ENCODE results near the gene COL4A2.
A peak's percentile ranks its signal among the peaks of the same experiment; 100 is the strongest.

The COL4A2 gene

DNA sequence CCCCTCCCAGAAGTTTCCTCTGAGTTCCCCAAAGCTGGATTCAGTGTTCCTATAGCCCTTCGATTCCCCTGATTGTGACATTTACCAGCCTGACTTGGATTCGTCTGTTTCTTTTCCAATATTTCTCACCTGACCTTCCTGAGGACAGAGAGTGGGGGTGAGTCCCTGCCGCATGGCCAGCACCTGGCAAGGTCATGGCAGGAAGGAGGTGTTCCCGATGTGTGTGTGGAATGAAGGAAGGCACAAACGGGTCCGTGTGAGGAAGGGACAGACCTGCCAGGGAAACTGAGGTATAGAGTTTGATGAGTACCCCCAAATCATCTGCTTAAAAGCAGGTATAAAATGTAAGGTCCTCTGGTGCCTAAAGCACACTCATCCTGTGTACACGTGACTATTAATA, 3.4 kb upstream of the COL4A2 start:
- H3K79me1 ChIP-seq (ENCODE audit: low read depth, low read length), result peaks cover 11% of the 10 kb centered on the region
- no peak overlapping the region for H2AK5ac ChIP-seq (ENCODE audit: low read depth, low read length)
- H3K9me3 ChIP-seq (replicated peaks in 1 of 2; ENCODE audit: control insufficient read depth in 2 of 2, insufficient read depth in 1 of 2, low read depth in 1 of 2, low read length in 2 of 2), result peaks cover 0 to 7% of the 10 kb centered on the region in 2 donors
- no peak overlapping the region for H2BK120ac ChIP-seq (ENCODE audit: low read depth, low read length)
- H3K4me3 ChIP-seq (ENCODE audit: low read length in 2 of 2), result no peak overlapping the region
- no peak overlapping the region for H3K18ac ChIP-seq (ENCODE audit: low read length)
- no CpG with 5 or more reads among the region's 7 CpGs for WGBS, 2 donors (ENCODE audit: extremely low coverage in 2 of 2, insufficient read length in 2 of 2, insufficient replicate concordance in 1 of 2)
- H3K4ac ChIP-seq (ENCODE audit: low read length), result no peak overlapping the region
- H2AFZ ChIP-seq (ENCODE audit: low read length), result no peak overlapping the region
- peaks cover 8 to 13% of the 10 kb centered on the region in 2 donors for H3K4me1 ChIP-seq (ENCODE audit: control insufficient read depth in 2 of 2, insufficient read depth in 1 of 2, low read depth in 1 of 2, low read length in 2 of 2)
- H3K27me3 ChIP-seq (ENCODE audit: control insufficient read depth in 3 of 3, insufficient read depth in 3 of 3, low read depth in 1 of 3, low read length in 3 of 3), result no peaks in the 10 kb centered on the region
- no peak overlapping the region for H3K23ac ChIP-seq (ENCODE audit: low read depth, low read length, poor library complexity)
- H3K9ac ChIP-seq (ENCODE audit: low read depth, low read length, poor library complexity), result no peak overlapping the region
- no peak overlapping the region for H2BK15ac ChIP-seq (ENCODE audit: low read length)
- H4K8ac ChIP-seq (ENCODE audit: low read depth, low read length), result no peak overlapping the region
- H2BK5ac ChIP-seq (ENCODE audit: low read length), result no peak overlapping the region
- no peak for DNase-seq (ENCODE audit: low spot score)
- H3K27ac ChIP-seq (replicated peaks; ENCODE audit: low read length), result no peak overlapping the region
- H2BK12ac ChIP-seq (ENCODE audit: low read length), result no peak overlapping the region
- H3K14ac ChIP-seq (ENCODE audit: low read length), result no peak overlapping the region
- peaks cover 2 to 33% of the 10 kb centered on the region in 2 donors for H3K36me3 ChIP-seq (replicated peaks in 1 of 2; ENCODE audit: control insufficient read depth in 2 of 2, insufficient read depth in 2 of 2, low read length in 2 of 2)
- no peak overlapping the region for H3K4me2 ChIP-seq (ENCODE audit: insufficient read depth, low read length, poor library complexity, severe bottlenecking)
- H4K91ac ChIP-seq (ENCODE audit: low read depth, low read length, poor library complexity), result no peak overlapping the region

DNA sequence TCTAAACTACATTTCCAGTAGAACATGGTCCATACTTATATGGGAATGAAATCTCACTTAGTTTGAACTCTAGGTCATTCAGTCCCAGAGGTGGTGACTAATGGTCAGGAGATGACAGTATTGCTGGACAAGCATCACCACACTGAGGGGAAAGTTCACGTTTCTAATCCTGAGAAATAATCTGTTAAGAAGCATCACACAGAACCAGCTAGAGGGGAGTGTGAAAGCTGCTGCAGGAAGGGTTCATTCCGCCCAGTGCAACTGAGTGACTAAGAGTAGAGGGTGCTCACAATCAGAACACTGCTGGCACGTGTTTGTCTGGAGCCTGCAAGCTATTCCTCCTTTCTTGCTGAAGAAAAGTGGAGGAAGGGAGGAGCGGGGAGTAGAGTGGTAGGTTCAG, 2.8 kb upstream of the COL4A2 start:
- H3K4me3 ChIP-seq (ENCODE audit: low read length in 2 of 2), result no peak overlapping the region

DNA sequence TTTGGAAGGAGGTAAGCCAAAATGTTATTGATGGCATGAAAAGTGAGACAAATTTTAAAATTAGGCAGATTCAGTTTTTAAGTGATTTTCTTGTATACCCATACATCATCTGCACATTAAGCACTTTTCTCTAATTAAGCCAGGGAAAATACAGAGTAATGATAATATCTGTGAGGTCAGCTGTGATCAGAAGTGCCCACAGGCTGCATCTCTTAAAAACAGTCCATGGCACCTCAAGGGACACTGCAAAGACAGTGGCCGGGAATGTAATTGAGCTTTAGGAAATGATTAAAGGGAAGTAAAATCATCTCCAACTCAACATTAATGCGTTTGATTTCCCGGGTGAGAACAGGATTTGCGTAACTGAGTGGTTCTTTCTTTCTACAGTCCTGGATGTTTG, 2.1 kb upstream of the COL4A2 start:
- H3K9ac ChIP-seq (ENCODE audit: low read depth, low read length, poor library complexity), result no peak overlapping the region
- WGBS, 2 donors (ENCODE audit: extremely low coverage in 2 of 2, insufficient read length in 2 of 2, insufficient replicate concordance in 1 of 2), result no CpG with 5 or more reads among the region's 4 CpGs
- no peak overlapping the region for H2BK5ac ChIP-seq (ENCODE audit: low read length)
- no peak overlapping the region for H3K4me3 ChIP-seq (ENCODE audit: low read length in 2 of 2)
- no peak overlapping the region for H2BK15ac ChIP-seq (ENCODE audit: low read length)
- H2AFZ ChIP-seq (ENCODE audit: low read length), result no peak overlapping the region
- H2BK12ac ChIP-seq (ENCODE audit: low read length), result no peak overlapping the region
- no peak overlapping the region for H3K23ac ChIP-seq (ENCODE audit: low read depth, low read length, poor library complexity)
- H4K91ac ChIP-seq (ENCODE audit: low read depth, low read length, poor library complexity), result no peak overlapping the region
- H3K9me3 ChIP-seq (replicated peaks in 1 of 2; ENCODE audit: control insufficient read depth in 2 of 2, insufficient read depth in 1 of 2, low read depth in 1 of 2, low read length in 2 of 2), result peaks cover 0 to 7% of the 10 kb centered on the region in 2 donors
- no peak for DNase-seq (ENCODE audit: low spot score)
- H4K8ac ChIP-seq (ENCODE audit: low read depth, low read length), result no peak overlapping the region
- no peak overlapping the region for H3K4ac ChIP-seq (ENCODE audit: low read length)
- H2AK5ac ChIP-seq (ENCODE audit: low read depth, low read length), result no peak overlapping the region
- peaks cover 2 to 38% of the 10 kb centered on the region in 2 donors for H3K36me3 ChIP-seq (replicated peaks in 1 of 2; ENCODE audit: control insufficient read depth in 2 of 2, insufficient read depth in 2 of 2, low read length in 2 of 2)
- H3K18ac ChIP-seq (ENCODE audit: low read length), result no peak overlapping the region
- H3K27ac ChIP-seq (replicated peaks; ENCODE audit: low read length), result no peak overlapping the region
- peaks cover 15 to 16% of the 10 kb centered on the region in 2 donors for H3K4me1 ChIP-seq (ENCODE audit: control insufficient read depth in 2 of 2, insufficient read depth in 1 of 2, low read depth in 1 of 2, low read length in 2 of 2)
- H3K14ac ChIP-seq (ENCODE audit: low read length), result no peak overlapping the region
- no peak overlapping the region for H2BK120ac ChIP-seq (ENCODE audit: low read depth, low read length)
- H3K79me1 ChIP-seq (ENCODE audit: low read depth, low read length), result peaks cover 14% of the 10 kb centered on the region
- no peaks in the 10 kb centered on the region for H3K27me3 ChIP-seq (ENCODE audit: control insufficient read depth in 3 of 3, insufficient read depth in 3 of 3, low read depth in 1 of 3, low read length in 3 of 3)
- no peak overlapping the region for H3K4me2 ChIP-seq (ENCODE audit: insufficient read depth, low read length, poor library complexity, severe bottlenecking)

More for the DNA sequence above, 2.8 kb upstream of the COL4A2 start:
- Histone ChIP-seq H2BK5ac (ENCODE audit: low read length) (no peak overlapping the region), H3K9ac (ENCODE audit: low read depth, low read length, poor library complexity) (no peak overlapping the region), H2BK12ac (ENCODE audit: low read length) (no peak overlapping the region), H3K9me3 (replicated peaks in 1 of 2; ENCODE audit: control insufficient read depth in 2 of 2, insufficient read depth in 1 of 2, low read depth in 1 of 2, low read length in 2 of 2) (peaks cover 0 to 7% of the 10 kb centered on the region in 2 donors), H2AK5ac (ENCODE audit: low read depth, low read length) (no peak overlapping the region), H3K27me3 (ENCODE audit: control insufficient read depth in 3 of 3, insufficient read depth in 3 of 3, low read depth in 1 of 3, low read length in 3 of 3) (no peaks in the 10 kb centered on the region), H2BK15ac (ENCODE audit: low read length) (no peak overlapping the region), H3K23ac (ENCODE audit: low read depth, low read length, poor library complexity) (no peak overlapping the region), H3K79me1 (ENCODE audit: low read depth, low read length) (peaks cover 12% of the 10 kb centered on the region), H2AFZ (ENCODE audit: low read length) (no peak overlapping the region), H2BK120ac (ENCODE audit: low read depth, low read length) (no peak overlapping the region), H3K14ac (ENCODE audit: low read length) (no peak overlapping the region), H3K36me3 (replicated peaks in 1 of 2; ENCODE audit: control insufficient read depth in 2 of 2, insufficient read depth in 2 of 2, low read length in 2 of 2) (peaks cover 2 to 36% of the 10 kb centered on the region in 2 donors), H3K27ac (replicated peaks; ENCODE audit: low read length) (no peak overlapping the region), H4K91ac (ENCODE audit: low read depth, low read length, poor library complexity) (no peak overlapping the region), H3K4me2 (ENCODE audit: insufficient read depth, low read length, poor library complexity, severe bottlenecking) (no peak overlapping the region), H4K8ac (ENCODE audit: low read depth, low read length) (no peak overlapping the region), H3K4me1 (ENCODE audit: control insufficient read depth in 2 of 2, insufficient read depth in 1 of 2, low read depth in 1 of 2, low read length in 2 of 2) (peaks cover 13 to 14% of the 10 kb centered on the region in 2 donors), H3K18ac (ENCODE audit: low read length) (no peak overlapping the region), H3K4ac (ENCODE audit: low read length) (no peak overlapping the region)
- no peak for DNase-seq (ENCODE audit: low spot score)
- WGBS, 2 donors (ENCODE audit: extremely low coverage in 2 of 2, insufficient read length in 2 of 2, insufficient replicate concordance in 1 of 2), result no CpG with 5 or more reads among the region's 4 CpGs

DNA sequence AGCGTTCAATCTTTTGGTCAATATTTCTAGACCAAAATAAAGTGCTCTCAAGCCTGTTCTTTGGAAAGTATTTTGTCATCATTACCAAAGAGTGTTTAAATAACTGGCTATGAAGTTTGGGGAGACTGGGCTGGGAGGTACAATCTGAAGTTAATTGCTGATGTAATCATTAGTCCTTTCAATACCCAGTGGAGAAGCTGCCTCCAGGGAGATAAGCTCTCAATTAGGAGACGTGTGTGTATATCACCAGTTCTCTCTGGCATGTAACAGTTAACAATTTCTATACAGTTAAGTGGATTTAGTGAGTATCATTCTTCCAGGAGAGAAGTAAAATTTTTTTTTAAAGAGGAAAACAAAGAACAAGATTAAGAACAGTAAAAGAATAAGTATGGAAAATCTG, 1.5 kb upstream of the COL4A2 start:
- no peak overlapping the region for H2AFZ ChIP-seq (ENCODE audit: low read length)
- H3K23ac ChIP-seq (ENCODE audit: low read depth, low read length, poor library complexity), result no peak overlapping the region
- no peak overlapping the region for H2BK5ac ChIP-seq (ENCODE audit: low read length)
- peaks cover 14% of the 10 kb centered on the region for H3K79me1 ChIP-seq (ENCODE audit: low read depth, low read length)
- H3K4me2 ChIP-seq (ENCODE audit: insufficient read depth, low read length, poor library complexity, severe bottlenecking), result no peak overlapping the region
- no CpG with 5 or more reads among the region's 2 CpGs for WGBS, 2 donors (ENCODE audit: extremely low coverage in 2 of 2, insufficient read length in 2 of 2, insufficient replicate concordance in 1 of 2)
- H3K18ac ChIP-seq (ENCODE audit: low read length), result no peak overlapping the region
- no peak overlapping the region for H2AK5ac ChIP-seq (ENCODE audit: low read depth, low read length)
- DNase-seq (ENCODE audit: low spot score), result no peak
- peaks cover 0 to 7% of the 10 kb centered on the region in 2 donors for H3K9me3 ChIP-seq (replicated peaks in 1 of 2; ENCODE audit: control insufficient read depth in 2 of 2, insufficient read depth in 1 of 2, low read depth in 1 of 2, low read length in 2 of 2)
- H3K36me3 ChIP-seq (replicated peaks in 1 of 2; ENCODE audit: control insufficient read depth in 2 of 2, insufficient read depth in 2 of 2, low read length in 2 of 2), result peaks cover 2 to 38% of the 10 kb centered on the region in 2 donors
- no peak overlapping the region for H4K91ac ChIP-seq (ENCODE audit: low read depth, low read length, poor library complexity)
- H2BK12ac ChIP-seq (ENCODE audit: low read length), result no peak overlapping the region
- H3K4ac ChIP-seq (ENCODE audit: low read length), result no peak overlapping the region
- H3K4me3 ChIP-seq (ENCODE audit: low read length in 2 of 2), result peak overlapping the region in 1 of 2 donors; percentile 89
- no peak overlapping the region for H2BK15ac ChIP-seq (ENCODE audit: low read length)
- H3K14ac ChIP-seq (ENCODE audit: low read length), result no peak overlapping the region
- H3K27me3 ChIP-seq (ENCODE audit: control insufficient read depth in 3 of 3, insufficient read depth in 3 of 3, low read depth in 1 of 3, low read length in 3 of 3), result no peaks in the 10 kb centered on the region
- H2BK120ac ChIP-seq (ENCODE audit: low read depth, low read length), result no peak overlapping the region
- H3K9ac ChIP-seq (ENCODE audit: low read depth, low read length, poor library complexity), result no peak overlapping the region
- no peak overlapping the region for H4K8ac ChIP-seq (ENCODE audit: low read depth, low read length)
- H3K4me1 ChIP-seq (ENCODE audit: control insufficient read depth in 2 of 2, insufficient read depth in 1 of 2, low read depth in 1 of 2, low read length in 2 of 2), result peaks cover 15 to 16% of the 10 kb centered on the region in 2 donors
- H3K27ac ChIP-seq (replicated peaks; ENCODE audit: low read length), result no peak overlapping the region
